HG03066 (cell line): ENCODE measurements around the gene UPK1A.
"Not testable (repeated sequence)": the region's sequence is repeated elsewhere in the genome, so short reads cannot be mapped to it uniquely, and the experiment has no call there.

Source experiments
- ATAC-seq: cut with Tn5 transposase; IDR thresholded peaks from one replicate; pipeline ENCODE4 v1.9.1; 2021; ENCODE audit warnings: low read depth; ENCODE audit not compliant: unreplicated experiment

The UPK1A gene

GRCh38 chr19:35675589-35676140 is 9.3 kb downstream of the UPK1A start:
- ATAC-seq = no peak

- no peak for ATAC-seq
These were observed 23.5 kb downstream of the UPK1A start for GRCh38 chr19:35689836-35690235.

- not testable (repeated sequence) for ATAC-seq
These were observed 24.8 kb downstream of the UPK1A start for GRCh38 chr19:35691106-35691505.

- ATAC-seq = no peak
These were observed 25.7 kb downstream of the UPK1A start for GRCh38 chr19:35692010-35692409.

- ATAC-seq = no peak
These were observed 27.1 kb downstream of the UPK1A start for GRCh38 chr19:35693422-35693821.

GRCh38 chr19:35693835-35694599 is 27.7 kb downstream of the UPK1A start:
- ATAC-seq = no peak

- no peak for ATAC-seq
These were observed 29.6 kb downstream of the UPK1A start for GRCh38 chr19:35695895-35696422.

- no peak for ATAC-seq
These were observed 30.5 kb downstream of the UPK1A start for GRCh38 chr19:35696835-35697234.

- ATAC-seq = peak; percentile 93
These were observed 36.1 kb downstream of the UPK1A start for GRCh38 chr19:35702223-35703012.

- no peak for ATAC-seq
These were observed 37.0 kb downstream of the UPK1A start for GRCh38 chr19:35703343-35703742.

- ATAC-seq = no peak
These were observed 37.9 kb downstream of the UPK1A start, which contains the start of gene ZBTB32 for GRCh38 chr19:35704218-35704617. ZBTB32 (plus strand) TSS chr19:35704558; CDS start chr19:35714627, 10,069 bp downstream.

GRCh38 chr19:35708391-35708790 is 42.1 kb downstream of the UPK1A start:
- no peak for ATAC-seq

GRCh38 chr19:35710784-35711723 is 44.7 kb downstream of the UPK1A start:
- no peak for ATAC-seq

GRCh38 chr19:35712567-35713505 is 46.5 kb downstream of the UPK1A start:
- ATAC-seq = no peak

- ATAC-seq = no peak
These were observed 47.2 kb downstream of the UPK1A start for GRCh38 chr19:35713506-35713850.

- no peak for ATAC-seq
These were observed 47.7 kb downstream of the UPK1A start for GRCh38 chr19:35713904-35714495.

- ATAC-seq = no peak
These were observed 48.5 kb downstream of the UPK1A start for GRCh38 chr19:35714601-35715354.

- ATAC-seq = no peak
These were observed 49.1 kb downstream of the UPK1A start for GRCh38 chr19:35715355-35715809.
